ENCODE results near the gene RPL18A.

GRCh38 chr19:17855280-17856152 is 4.2 kb upstream of the RPL18A start:
- TF ChIP-seq CTCF (IDR thresholded peaks at IDR 0.05) (peak; percentile 93 to 97 (median 95)), POLR2A (IDR thresholded peaks at IDR 0.05) (no peak)
